ENCODE measurements around the gene FZR1. TPM values are rescaled to one million over a fixed set of nuclear protein-coding genes. Genes with fewer than 3 reads are reported as not detected.

The FZR1 gene
- total RNA-seq, 1 donor from 2014 or later = 84.7 TPM

- DNase-seq (ENCODE audit: low spot score) = no peak
These were observed 9.5 kb upstream of the FZR1 start for GRCh38 chr19:3496392-3497273.

DNA sequence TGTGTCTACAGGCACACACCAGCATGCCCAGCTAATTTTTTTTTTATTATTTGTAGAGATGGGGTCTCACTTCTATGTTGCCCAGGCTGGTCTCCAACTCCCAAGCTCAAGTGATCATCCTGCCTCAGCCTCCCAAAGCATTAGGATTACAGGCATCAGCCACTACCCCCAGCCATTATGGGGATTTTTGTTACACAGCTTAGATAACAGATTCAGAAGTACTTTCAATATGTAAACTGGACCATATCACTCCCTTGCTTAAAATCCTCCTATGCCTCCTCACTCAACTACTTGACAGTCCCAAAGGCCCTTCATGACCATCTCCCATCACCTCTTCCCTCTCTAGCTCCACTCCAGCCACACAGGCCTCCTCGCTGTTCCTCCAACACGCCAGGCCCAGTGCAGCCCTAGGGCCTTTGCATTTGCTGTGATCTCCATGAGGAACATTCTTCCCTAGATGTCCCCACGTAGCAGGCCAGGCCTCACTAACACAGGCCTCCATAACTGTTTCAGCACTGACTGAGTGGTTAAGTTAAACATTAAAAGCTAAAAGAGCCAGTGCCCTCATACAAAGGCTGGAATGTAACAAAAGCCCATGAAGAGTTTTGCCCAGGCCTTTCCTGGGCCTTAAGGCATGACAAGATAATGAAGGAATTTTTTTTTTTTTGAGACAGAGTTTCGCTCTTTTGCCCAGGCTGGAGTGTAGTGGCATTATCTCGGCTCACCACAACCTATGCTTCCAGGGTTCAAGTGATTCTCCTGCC is 8.2 kb upstream of the FZR1 start:
- DNase-seq (ENCODE audit: low spot score) = no peak

DNA sequence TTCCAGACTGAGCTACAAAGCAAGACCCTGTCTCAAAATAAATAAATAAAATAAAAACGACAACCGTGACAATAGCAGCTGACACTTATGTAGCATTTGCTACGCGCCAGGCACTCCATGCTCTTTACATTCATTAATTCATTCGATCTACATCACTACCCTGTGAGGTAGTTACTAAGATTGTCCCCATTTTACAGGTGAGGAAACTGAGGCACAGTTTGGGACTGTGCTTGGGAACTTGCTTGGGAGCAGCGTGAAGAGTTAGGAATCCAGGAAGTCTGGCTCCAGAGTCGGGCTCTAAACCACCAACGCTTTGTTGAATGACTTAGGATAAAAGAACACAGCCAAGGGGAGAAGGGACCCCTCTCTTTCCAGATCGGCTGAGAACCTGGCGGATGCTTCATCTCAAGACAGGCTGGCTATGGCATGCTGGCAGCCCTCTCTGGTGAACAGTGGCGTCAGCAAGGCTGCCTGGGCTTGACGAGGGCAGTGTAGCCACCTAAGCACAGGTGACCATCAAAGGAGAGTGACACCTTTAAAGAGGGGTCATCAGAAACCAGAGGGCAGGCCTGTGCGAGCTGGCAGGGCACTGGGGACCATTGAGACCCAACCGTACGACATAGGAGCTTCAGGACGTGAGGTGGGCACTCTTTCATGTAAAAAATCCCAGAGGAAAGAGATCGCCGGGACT is 6.2 kb upstream of the FZR1 start:
- no peak for DNase-seq (ENCODE audit: low spot score)

GRCh38 chr19:3500429-3501101 is 5.5 kb upstream of the FZR1 start, which contains the start of gene DOHH:
Gene DOHH, minus strand, starts transcription at chr19:3500674. Its CDS starts 3,860 bp downstream, at chr19:3496814.
- peak; percentile 96 for DNase-seq (ENCODE audit: low spot score)

DNA sequence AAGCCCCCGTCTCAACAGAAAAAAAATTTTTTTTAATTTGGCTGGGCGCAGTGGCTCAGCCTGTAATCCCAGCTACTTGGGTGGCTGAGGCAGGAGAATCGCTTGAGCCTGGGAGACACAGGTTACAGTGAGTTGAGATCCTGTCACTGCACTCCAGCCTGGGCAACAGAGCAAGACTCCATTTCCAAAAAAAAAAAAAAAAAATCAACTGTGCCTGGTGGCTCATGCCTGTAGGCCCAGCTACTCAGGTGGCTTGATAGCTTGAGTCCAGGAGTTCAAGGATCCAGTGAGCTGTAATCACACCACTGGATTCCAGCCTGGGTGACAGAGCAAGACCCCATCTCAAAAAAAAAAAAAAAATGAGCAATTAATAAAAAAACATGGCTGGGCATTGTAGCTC is 4.3 kb upstream of the FZR1 start:
- DNase-seq (ENCODE audit: low spot score) = no peak

DNA sequence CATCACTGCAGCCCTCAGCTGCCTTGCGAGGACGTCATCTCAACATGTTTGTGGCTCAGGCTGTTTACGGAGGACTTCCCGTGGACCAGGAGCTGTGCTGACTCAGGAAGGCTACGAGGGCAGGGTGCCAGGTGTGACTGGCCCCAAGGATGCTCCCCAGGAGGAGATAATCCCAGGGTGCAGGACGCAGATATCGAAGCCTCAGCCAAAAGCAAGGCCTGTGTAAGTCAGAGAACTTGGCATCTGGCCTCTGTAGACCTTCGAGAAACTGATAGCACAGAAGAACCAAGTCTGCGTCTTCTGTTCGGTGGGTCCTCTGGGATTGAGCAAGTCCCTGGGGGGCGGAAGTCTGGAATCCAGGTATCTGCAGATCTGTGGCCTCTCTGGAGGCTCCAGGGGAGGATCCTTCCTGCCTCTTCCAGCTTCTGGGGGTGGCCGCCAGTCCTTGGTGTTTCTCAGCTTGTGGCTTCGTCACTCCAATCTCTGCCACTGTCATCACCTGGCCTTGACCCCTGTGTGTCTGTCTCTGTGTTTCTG is 3.0 kb upstream of the FZR1 start:
- DNase-seq (ENCODE audit: low spot score) = no peak

DNA sequence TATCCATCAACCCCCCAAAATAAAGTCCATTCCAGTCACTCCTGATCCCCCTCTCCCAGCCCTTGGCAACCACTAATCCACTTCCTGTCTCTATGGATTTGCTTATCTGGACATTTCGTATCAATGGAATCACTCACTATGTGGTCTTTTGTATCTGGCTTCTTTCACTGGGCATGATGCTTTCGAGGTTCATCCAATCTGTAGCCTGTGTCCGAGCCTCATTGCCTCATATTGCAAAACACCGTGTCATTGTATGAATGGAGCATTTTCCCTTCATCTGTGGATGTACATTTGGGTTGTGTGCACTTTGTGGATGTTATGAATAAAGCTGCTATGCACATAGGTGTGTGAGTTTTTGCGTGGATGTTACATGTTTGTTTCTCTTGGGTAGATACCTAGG is 1.4 kb upstream of the FZR1 start:
- no peak for DNase-seq (ENCODE audit: low spot score)

- DNase-seq (ENCODE audit: low spot score) = peak; percentile 29
These were observed 551 bp downstream of the FZR1 start for GRCh38 chr19:3506384-3507340.

DNA sequence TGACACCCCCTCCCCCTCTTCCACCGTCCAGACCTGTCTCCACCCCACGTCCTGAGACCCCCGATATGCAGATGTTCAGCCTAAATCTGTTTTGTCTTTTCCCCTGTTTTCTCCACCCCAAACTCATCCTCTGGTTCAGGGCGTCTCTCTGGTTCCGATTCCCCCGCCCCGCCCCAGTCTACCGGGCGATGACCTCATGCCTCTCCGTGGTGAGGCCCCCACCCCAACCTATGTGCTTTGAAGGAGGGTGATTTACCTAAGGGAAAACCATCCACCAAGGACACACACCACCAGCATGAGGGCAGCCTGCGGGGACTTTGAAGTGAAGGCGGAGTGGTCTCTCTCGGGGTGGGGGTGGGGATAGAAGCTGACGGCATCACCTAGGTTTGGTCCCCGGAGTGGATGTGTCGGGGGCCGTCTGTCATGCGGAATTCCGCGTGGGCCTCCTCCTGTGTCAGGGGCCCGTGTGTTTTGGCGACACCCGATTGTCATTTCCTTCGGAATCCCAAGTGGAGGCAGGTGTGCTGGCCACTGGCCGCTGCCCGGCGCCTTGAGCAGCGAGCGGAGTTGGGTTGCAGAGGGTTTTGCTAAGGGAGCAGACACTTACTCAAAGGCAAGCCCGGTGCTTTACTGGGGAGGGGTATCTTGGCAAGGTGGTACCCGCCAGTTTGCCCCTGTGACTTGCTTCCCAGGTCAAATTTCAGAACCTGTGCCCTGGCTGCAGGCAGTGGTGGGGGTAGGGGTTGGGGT is 1.4 kb downstream of the FZR1 start:
- DNase-seq (ENCODE audit: low spot score) = peak; percentile 26

DNA sequence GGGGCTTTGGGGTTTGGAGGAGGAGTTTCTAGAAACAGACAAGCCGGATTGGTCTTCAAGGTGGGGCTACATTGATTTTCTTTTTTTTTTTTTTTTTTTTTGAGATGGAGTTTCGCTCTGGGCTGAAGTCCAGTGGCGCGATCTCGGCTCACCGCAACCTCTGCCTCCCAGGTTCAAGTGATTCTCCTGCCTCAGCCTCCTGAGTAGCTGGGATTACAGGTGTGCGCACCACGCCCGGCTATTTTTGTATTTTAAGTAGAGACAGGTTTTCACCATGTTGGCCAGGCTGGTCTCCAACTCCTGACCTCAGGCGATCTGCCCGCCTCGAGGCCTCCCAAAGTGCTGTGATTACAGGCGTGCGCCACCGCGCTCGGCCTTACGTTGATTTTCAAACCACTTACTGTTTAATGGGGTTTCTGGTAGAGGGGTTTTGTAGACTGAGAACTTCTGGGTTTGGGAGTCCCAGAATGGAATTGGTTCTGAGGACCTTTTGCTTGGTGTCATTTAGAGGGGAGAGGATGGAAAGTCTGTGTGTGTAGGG is 2.1 kb downstream of the FZR1 start:
- DNase-seq (ENCODE audit: low spot score) = peak; percentile 35

DNA sequence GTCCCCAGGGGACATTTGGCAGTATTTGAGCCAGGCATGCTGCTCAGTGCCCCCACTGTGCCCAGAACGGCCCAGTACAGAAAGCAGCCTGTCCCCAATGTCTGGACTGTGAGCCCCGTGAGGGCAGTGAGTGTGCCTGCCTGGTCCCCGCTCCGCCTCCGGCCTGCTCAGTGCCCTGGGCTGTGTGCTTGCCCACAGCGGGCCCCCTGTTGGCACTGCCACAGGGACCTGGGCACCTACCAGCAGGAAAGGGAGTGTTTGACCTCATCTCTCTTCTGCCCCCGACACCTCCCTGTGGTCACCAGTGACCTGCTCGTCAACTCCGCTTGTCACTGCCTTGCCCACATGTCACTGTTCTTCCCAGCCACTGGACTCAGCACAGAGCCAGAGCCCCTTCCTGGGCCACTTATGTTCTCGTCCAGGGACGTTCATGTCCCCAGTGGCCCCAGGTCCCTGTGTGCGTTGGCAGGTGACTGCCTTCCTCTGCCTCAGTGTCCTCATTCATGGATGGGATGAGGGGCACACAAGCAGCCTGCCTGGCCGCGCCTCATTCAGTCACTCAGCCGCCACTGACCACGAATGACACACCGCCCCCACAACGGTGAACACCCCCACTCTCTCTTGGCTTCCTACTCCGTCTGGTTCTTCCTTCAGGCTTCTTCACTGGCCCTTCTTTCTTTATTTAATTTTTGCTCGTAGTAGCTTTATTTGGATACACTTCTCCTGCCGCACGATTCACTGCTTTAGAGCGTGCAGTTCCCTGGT is 2.8 kb downstream of the FZR1 start:
- no peak for DNase-seq (ENCODE audit: low spot score)

GRCh38 chr19:3509566-3509989 is 3.5 kb downstream of the FZR1 start:
- no peak for DNase-seq (ENCODE audit: low spot score)

GRCh38 chr19:3510727-3511126 is 4.6 kb downstream of the FZR1 start:
- no peak for DNase-seq (ENCODE audit: low spot score)

DNA sequence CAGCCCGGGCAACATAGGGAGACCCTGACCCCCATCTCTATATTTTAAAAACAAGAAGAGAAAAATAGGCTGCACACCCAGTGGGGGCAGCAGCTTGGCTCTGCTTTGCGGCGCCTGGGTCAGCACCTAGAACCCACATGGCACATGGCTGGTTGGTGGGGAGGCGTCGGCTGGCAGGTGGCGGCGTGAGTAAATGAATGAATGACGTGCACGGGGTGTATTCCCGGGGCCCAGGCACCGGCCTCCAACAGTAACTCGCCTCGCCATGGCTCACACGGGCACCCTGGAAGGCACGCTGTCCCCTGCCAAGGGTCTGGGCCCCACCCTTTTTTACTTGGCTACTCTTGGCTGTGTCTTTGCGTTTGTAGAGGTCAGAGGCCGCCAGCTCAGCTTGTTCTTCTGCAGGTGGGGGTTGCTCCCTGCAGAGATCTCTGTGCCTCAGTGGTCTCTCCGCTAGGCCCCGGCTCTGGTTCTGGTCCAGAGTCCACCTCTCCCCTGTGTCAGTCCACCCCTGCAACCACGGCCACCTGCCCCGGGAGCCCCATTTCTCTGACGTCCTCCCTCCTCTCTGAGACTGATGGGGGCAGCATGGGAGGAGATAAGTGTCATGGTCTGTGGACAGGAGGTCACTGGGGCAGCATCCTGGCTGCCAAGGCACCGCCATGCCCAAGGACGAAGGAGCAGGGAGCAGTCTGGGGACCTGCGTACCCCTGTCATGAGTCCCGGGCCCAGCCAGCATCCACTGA is 5.6 kb downstream of the FZR1 start:
- no peak for DNase-seq (ENCODE audit: low spot score)

DNA sequence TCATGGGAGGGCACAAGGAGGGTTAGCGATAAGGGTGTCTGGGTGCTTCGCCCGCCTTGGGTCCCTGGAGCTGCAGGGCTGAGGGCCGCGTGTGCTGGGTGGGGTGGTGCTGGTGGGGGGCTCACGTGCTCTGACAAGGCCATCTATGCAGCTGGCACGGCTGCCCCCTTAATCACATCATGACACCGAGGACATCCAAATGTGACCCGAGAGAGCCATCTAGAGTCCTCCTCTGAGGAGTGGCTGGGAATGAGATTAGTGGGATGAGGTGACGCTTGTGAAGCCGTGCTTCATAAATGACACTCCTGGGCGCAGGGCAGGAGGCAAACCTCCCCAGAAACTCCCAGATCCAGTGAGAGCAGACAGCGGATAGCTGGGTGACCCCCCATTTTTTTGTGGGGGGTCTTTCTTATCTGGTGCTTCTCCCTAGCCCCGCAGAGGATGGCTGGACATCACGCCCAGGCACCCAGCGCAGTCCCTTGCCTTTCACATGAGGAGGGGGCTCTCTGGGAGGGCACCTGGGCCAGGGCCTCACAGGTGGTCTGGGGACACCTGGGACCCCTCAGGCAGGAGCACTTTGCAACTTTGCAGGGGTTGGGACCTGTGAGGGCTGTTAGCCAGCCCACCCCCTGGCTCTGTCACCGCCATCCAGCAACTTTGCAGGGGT is 6.6 kb downstream of the FZR1 start:
- DNase-seq (ENCODE audit: low spot score) = no peak

DNA sequence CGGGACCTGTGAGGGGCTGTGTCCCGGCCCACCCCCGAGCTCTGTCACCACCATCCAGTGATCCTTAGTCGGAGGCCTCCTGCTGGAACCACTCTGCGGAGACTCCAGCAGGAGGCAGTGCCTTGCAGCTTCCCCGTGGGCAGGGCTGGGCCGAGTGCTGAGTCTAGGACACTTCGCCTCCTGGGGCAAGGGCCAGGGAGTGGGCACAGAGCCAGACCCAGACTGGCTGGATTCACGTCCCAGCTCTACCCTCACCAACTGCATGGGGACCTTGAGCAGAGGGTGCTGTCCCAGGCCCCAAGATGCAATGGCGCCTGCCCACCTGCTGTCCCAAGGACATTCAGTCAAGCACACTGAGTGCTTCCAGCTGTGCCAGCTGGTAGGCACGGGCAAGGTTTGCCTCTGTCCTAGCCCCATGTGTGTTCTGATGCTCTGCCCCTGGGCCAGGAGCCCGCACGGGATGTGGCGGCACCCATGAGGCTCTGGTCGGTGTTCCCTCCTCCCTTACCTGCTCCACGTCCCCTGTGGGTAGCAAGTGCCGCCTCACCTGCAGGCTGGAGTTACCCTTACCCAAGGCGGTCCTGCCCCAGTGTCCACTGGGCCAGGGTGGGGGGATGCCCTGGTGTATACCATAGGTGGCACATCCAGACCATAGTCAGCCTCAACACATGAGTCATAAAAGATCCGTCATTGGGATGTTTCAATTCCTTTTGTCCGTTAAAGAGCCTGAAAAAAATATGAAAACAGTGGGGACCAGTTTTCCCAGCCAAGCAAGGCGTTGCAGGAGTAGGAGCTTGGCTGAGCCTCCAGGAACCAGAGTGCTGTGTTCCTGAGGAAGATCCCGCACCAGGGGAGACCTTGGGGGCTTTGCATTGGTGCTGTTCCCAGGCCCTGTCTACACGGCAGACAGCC is 7.4 kb downstream of the FZR1 start:
- no peak for DNase-seq (ENCODE audit: low spot score)
